ENCODE data around the gene GATD1.

GRCh38 chr11:760236-760635 is 17.1 kb downstream of the GATD1 start:
- TF ChIP-seq, protein P1, sequence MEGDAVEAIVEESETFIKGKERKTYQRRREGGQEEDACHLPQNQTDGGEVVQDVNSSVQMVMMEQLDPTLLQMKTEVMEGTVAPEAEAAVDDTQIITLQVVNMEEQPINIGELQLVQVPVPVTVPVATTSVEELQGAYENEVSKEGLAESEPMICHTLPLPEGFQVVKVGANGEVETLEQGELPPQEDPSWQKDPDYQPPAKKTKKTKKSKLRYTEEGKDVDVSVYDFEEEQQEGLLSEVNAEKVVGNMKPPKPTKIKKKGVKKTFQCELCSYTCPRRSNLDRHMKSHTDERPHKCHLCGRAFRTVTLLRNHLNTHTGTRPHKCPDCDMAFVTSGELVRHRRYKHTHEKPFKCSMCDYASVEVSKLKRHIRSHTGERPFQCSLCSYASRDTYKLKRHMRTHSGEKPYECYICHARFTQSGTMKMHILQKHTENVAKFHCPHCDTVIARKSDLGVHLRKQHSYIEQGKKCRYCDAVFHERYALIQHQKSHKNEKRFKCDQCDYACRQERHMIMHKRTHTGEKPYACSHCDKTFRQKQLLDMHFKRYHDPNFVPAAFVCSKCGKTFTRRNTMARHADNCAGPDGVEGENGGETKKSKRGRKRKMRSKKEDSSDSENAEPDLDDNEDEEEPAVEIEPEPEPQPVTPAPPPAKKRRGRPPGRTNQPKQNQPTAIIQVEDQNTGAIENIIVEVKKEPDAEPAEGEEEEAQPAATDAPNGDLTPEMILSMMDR (conservative IDR thresholded peaks at IDR 0.05 in 1 of 2, IDR thresholded peaks at IDR 0.05 in 1 of 2; ENCODE audit: extremely low read depth in 1 of 2, insufficient read depth in 1 of 2, low read depth in 1 of 2, low read length in 2 of 2) = no peak
- TF ChIP-seq EZH2 (IDR thresholded peaks at IDR 0.05; ENCODE audit: borderline replicate concordance, low read length) = no peak
